RWPE2 (cell line): ENCODE measurements around the gene CPO.
A peak's percentile ranks its signal among the peaks of the same experiment; 100 is the strongest.

Source experiments
- ATAC-seq: fragments of 200-7000 bp; cut with Tn5 transposase; 3 replicates; pipeline ENCODE4 v1.9.1; 2021; ENCODE audit warnings: low read depth
- DNase-seq: peaks from one replicate; pipeline ENCODE4 v3.0.0-alpha.2; 2020; ENCODE audit warnings: low spot score
- H3K27ac ChIP-seq: fragments of 450-650 bp; 2 replicates; pipeline ENCODE4 v1.5.1; 2017; ENCODE audit warnings: mild to moderate bottlenecking; ENCODE audit not compliant: poor library complexity, severe bottlenecking
- H3K27me3 ChIP-seq: fragments of 250-450 bp; sonication (Bioruptor Pico); 2 replicates; pipeline ENCODE4 v1.5.1; 2021; ENCODE audit warnings: mild to moderate bottlenecking, moderate library complexity; ENCODE audit not compliant: insufficient read depth, poor library complexity, severe bottlenecking
- H3K36me3 ChIP-seq: fragments of 250-450 bp; sonication (Bioruptor Pico); 2 replicates; pipeline ENCODE4 v1.5.1; 2020; ENCODE audit warnings: low read depth, mild to moderate bottlenecking, moderate library complexity
- H3K4me1 ChIP-seq: fragments of 250-450 bp; sonication (Bioruptor Pico); 2 replicates; pipeline ENCODE4 v1.5.1; 2021; ENCODE audit warnings: mild to moderate bottlenecking, moderate library complexity; ENCODE audit not compliant: insufficient read depth, poor library complexity, severe bottlenecking
- H3K4me3 ChIP-seq: fragments of 250-450 bp; sonication (Bioruptor Pico); 2 replicates; pipeline ENCODE4 v1.5.1; 2021; ENCODE audit warnings: mild to moderate bottlenecking, moderate library complexity; ENCODE audit not compliant: severe bottlenecking
- H3K9me3 ChIP-seq: fragments of 250-450 bp; sonication (Bioruptor Pico); 2 replicates; pipeline ENCODE4 v1.5.1; 2021; ENCODE audit warnings: mild to moderate bottlenecking, moderate library complexity; ENCODE audit not compliant: severe bottlenecking
- CTCF ChIP-seq: fragments of 450-650 bp; IDR thresholded peaks from one replicate; pipeline ENCODE4 v1.5.1; 2017; ENCODE audit warnings: mild to moderate bottlenecking, moderate library complexity; ENCODE audit not compliant: poor library complexity, severe bottlenecking

Gene CPO, protein sequence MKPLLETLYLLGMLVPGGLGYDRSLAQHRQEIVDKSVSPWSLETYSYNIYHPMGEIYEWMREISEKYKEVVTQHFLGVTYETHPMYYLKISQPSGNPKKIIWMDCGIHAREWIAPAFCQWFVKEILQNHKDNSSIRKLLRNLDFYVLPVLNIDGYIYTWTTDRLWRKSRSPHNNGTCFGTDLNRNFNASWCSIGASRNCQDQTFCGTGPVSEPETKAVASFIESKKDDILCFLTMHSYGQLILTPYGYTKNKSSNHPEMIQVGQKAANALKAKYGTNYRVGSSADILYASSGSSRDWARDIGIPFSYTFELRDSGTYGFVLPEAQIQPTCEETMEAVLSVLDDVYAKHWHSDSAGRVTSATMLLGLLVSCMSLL

DNA sequence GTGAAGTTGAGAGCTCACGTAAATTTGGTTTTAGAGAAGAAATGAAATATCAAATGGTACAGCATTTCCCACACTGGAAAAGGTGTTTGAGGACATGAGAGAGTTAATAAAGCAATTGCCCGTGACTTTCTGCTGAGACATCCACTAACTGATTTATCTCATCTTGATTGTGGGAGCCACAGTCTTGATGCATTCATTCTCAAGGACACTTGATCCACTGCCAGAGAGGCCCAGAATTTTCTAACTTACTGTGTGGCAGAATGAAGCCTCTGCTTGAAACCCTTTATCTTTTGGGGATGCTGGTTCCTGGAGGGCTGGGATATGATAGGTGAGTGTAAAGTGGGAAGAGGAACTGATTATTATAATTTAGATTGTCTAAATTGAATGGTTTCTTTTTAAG is at the start of gene CPO:
CPO (plus strand) TSS at position 179 of the 400 bp plus-strand sequence; CDS start at position 261, 82 bp downstream.
- H3K36me3 ChIP-seq: no peaks in the 10 kb centered on the region; the same call in 1 of the 2 replicates
- no peaks in the 10 kb centered on the region for H3K4me1 ChIP-seq
- no peak within 1 kb of the TSS for H3K27ac ChIP-seq
- TF ChIP-seq CTCF: no peak
- DNase-seq (no peak), ATAC-seq (no peak)
- no peaks in the 10 kb centered on the region for H3K9me3 ChIP-seq
- no peaks in the 10 kb centered on the region for H3K27me3 ChIP-seq
- H3K4me3 ChIP-seq: no peak within 1 kb of the TSS

- no peaks in the 10 kb centered on the region for H3K27me3 ChIP-seq
- H3K36me3 ChIP-seq: no peaks in the 10 kb centered on the region
- no peak for TF ChIP-seq CTCF
- no peak overlapping the region for H3K4me3 ChIP-seq
- ATAC-seq (no peak), DNase-seq (no peak)
- no peaks in the 10 kb centered on the region for H3K4me1 ChIP-seq
- H3K9me3 ChIP-seq: no peaks in the 10 kb centered on the region
- no peak overlapping the region for H3K27ac ChIP-seq
These were observed 49.1 kb upstream of the CPO start for GRCh38 chr2:206890179-206890578.

DNA sequence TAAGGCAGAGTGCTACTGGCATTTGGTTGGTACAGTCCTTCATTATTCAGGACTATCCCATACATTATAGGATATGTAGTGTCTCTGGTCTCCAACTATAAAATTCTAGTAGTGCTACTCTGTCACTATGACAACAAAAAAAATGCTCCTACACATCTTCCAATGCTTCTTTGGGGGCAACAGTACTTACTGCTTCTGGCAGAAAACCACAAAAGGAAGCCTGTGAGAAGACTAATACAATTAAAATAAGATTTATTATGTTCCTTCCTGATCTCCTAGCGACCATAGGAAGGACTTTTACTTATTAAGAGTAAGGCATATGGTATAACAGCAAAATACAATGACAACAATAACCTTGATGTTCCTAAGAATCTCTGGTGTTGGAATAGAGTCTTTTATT is 48.4 kb upstream of the CPO start:
- no peaks in the 10 kb centered on the region for H3K27me3 ChIP-seq
- no peak for ATAC-seq
- H3K27ac ChIP-seq: no peak overlapping the region
- no peak for DNase-seq
- no peaks in the 10 kb centered on the region for H3K4me1 ChIP-seq
- H3K36me3 ChIP-seq: no peaks in the 10 kb centered on the region
- H3K9me3 ChIP-seq: no peaks in the 10 kb centered on the region
- TF ChIP-seq CTCF: no peak
- H3K4me3 ChIP-seq: no peak overlapping the region

- Histone ChIP-seq H3K9me3 (no peaks in the 10 kb centered on the region), H3K4me3 (no peak overlapping the region), H3K36me3 (no peaks in the 10 kb centered on the region), H3K4me1 (no peaks in the 10 kb centered on the region), H3K27ac (no peak overlapping the region), H3K27me3 (no peaks in the 10 kb centered on the region)
- TF ChIP-seq CTCF: no peak
- no peak for DNase-seq
- peak; percentile 94 for ATAC-seq
These were observed 24.2 kb upstream of the CPO start for GRCh38 chr2:206915121-206915520.

DNA sequence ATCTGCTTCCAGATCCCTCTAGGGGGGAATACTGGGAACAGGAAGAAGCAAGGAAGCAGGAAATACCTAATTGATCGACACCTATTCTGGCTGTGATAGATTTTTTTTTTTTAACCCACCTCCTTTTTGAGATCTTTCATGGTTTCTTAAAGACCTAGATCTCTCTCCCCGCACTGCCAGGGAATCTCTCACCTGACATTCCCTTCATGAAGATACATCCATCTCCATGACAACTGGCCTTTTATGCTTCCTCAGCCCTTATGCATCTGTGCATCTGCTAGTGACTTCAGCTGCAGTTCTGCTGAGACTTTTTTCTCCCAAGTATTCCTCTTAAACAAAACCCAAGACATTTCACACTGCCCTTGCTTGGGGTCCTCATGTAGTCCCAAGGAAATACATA is 21.1 kb upstream of the CPO start:
- no peaks in the 10 kb centered on the region for H3K4me1 ChIP-seq
- DNase-seq: no peak
- no peak for ATAC-seq
- H3K36me3 ChIP-seq: no peaks in the 10 kb centered on the region
- no peaks in the 10 kb centered on the region for H3K27me3 ChIP-seq
- no peak overlapping the region for H3K4me3 ChIP-seq
- no peak overlapping the region for H3K27ac ChIP-seq
- no peak for TF ChIP-seq CTCF
- H3K9me3 ChIP-seq: no peaks in the 10 kb centered on the region
